HG02588 (cell line): ENCODE results near the gene ICAM1.
"Not testable (repeated sequence)": the region's sequence is repeated elsewhere in the genome, so short reads cannot be mapped to it uniquely, and the experiment has no call there.

Experiments used
- ATAC-seq: cut with Tn5 transposase; IDR thresholded peaks from one replicate; pipeline ENCODE4 v1.9.1; 2021; ENCODE audit warnings: mild to moderate bottlenecking, moderate library complexity; ENCODE audit not compliant: unreplicated experiment

Gene ICAM1

GRCh38 chr19:10241826-10242449, 29.0 kb upstream of the ICAM1 start:
- ATAC-seq = not testable (repeated sequence)

GRCh38 chr19:10243606-10244005, 27.3 kb upstream of the ICAM1 start:
- ATAC-seq = no peak

GRCh38 chr19:10245189-10245939, 25.6 kb upstream of the ICAM1 start:
- no peak for ATAC-seq

GRCh38 chr19:10246511-10246910, 24.4 kb upstream of the ICAM1 start:
- ATAC-seq = no peak

- ATAC-seq = peak; percentile 80
Measured at GRCh38 chr19:10251792-10252694, 18.9 kb upstream of the ICAM1 start, which contains the start of gene MRPL4. Gene MRPL4, plus strand, starts transcription at chr19:10252214. Its CDS starts 40 bp downstream, at chr19:10252254.

- ATAC-seq = no peak
Measured at GRCh38 chr19:10252707-10253106, 18.2 kb upstream of the ICAM1 start.

- ATAC-seq = no peak
Measured at GRCh38 chr19:10254244-10254643, 16.7 kb upstream of the ICAM1 start.

- no peak for ATAC-seq
Measured at GRCh38 chr19:10255358-10255757, 15.6 kb upstream of the ICAM1 start.

GRCh38 chr19:10256551-10256950, 14.4 kb upstream of the ICAM1 start:
- ATAC-seq = no peak

GRCh38 chr19:10256970-10257615, 13.8 kb upstream of the ICAM1 start:
- no peak for ATAC-seq

- no peak for ATAC-seq
Measured at GRCh38 chr19:10258080-10258710, 12.7 kb upstream of the ICAM1 start.

GRCh38 chr19:10259162-10259905, 11.6 kb upstream of the ICAM1 start:
- no peak for ATAC-seq

GRCh38 chr19:10260141-10260584, 10.8 kb upstream of the ICAM1 start:
- ATAC-seq = no peak

GRCh38 chr19:10262771-10263170, 8.1 kb upstream of the ICAM1 start:
- no peak for ATAC-seq

GRCh38 chr19:10266706-10267105, 4.2 kb upstream of the ICAM1 start:
- ATAC-seq = no peak

GRCh38 chr19:10268071-10268470, 2.8 kb upstream of the ICAM1 start:
- ATAC-seq = no peak

- ATAC-seq = peak; percentile 36
Measured at GRCh38 chr19:10269333-10270179, 1.4 kb upstream of the ICAM1 start.

GRCh38 chr19:10270180-10270615, 722 bp upstream of the ICAM1 start:
- peak; percentile 34 for ATAC-seq
